ENCODE data around the gene MACROD2. TPM values are rescaled to one million over a fixed set of nuclear protein-coding genes. Genes with fewer than 3 reads are reported as not detected.

MACROD2 gene
- total RNA-seq, 6 experiments from 2014 or later: 0.05 to 0.57 (median 0.11) TPM; not detected in 1

- Mint-ChIP-seq H3K4me1 (ENCODE audit: low read depth) (no peaks in the 10 kb centered on the region), H3K4me3 (no peak overlapping the region)
Measured at GRCh38 chr20:15564981-15565380, 1569.7 kb downstream of the MACROD2 start.

GRCh38 chr20:15565786-15566185, 1570.5 kb downstream of the MACROD2 start:
- no peak for TF ChIP-seq CTCF (IDR thresholded peaks at IDR 0.05)
- Mint-ChIP-seq H3K27me3 (ENCODE audit: insufficient read depth) (no peaks in the 10 kb centered on the region), H3K36me3 (ENCODE audit: low read depth) (no peaks in the 10 kb centered on the region), H3K4me3 (no peak overlapping the region), H3K27ac (no peak overlapping the region), H3K9me3 (peaks cover 5% of the 10 kb centered on the region; the same call in 1 of the 2 replicates), H3K4me1 (ENCODE audit: low read depth) (no peaks in the 10 kb centered on the region)
- DNase-seq: no peak

More at GRCh38 chr20:15564981-15565380, 1569.7 kb downstream of the MACROD2 start:
- no peak for TF ChIP-seq CTCF (IDR thresholded peaks at IDR 0.05)
- DNase-seq: no peak
- Mint-ChIP-seq H3K36me3 (ENCODE audit: low read depth) (no peaks in the 10 kb centered on the region), H3K27me3 (ENCODE audit: insufficient read depth) (no peaks in the 10 kb centered on the region), H3K27ac (no peak overlapping the region), H3K9me3 (peaks cover 5% of the 10 kb centered on the region; the same call in 1 of the 2 replicates)

- no peaks in the 10 kb centered on the region for H3K36me3 Mint-ChIP-seq (ENCODE audit: low read depth)
- no peaks in the 10 kb centered on the region for H3K27me3 Mint-ChIP-seq (ENCODE audit: insufficient read depth)
- no peak for DNase-seq
- H3K27ac Mint-ChIP-seq: no peak overlapping the region
- H3K4me3 Mint-ChIP-seq: no peak overlapping the region
- TF ChIP-seq CTCF (IDR thresholded peaks at IDR 0.05): no peak
- H3K4me1 Mint-ChIP-seq (ENCODE audit: low read depth): no peaks in the 10 kb centered on the region
- H3K9me3 Mint-ChIP-seq: peaks cover 5% of the 10 kb centered on the region; the same call in 1 of the 2 replicates
Measured at GRCh38 chr20:15567219-15567618, 1571.9 kb downstream of the MACROD2 start.

GRCh38 chr20:15570156-15570555, 1574.8 kb downstream of the MACROD2 start:
- no peak for DNase-seq
- TF ChIP-seq CTCF (IDR thresholded peaks at IDR 0.05): no peak
- Mint-ChIP-seq H3K27ac (no peak overlapping the region), H3K36me3 (ENCODE audit: low read depth) (no peaks in the 10 kb centered on the region), H3K9me3 (peaks cover 5% of the 10 kb centered on the region; the same call in 1 of the 2 replicates), H3K27me3 (ENCODE audit: insufficient read depth) (no peaks in the 10 kb centered on the region), H3K4me1 (ENCODE audit: low read depth) (no peaks in the 10 kb centered on the region), H3K4me3 (no peak overlapping the region)

GRCh38 chr20:15571056-15571455, 1575.7 kb downstream of the MACROD2 start:
- Mint-ChIP-seq H3K27me3 (ENCODE audit: insufficient read depth) (no peaks in the 10 kb centered on the region), H3K4me1 (ENCODE audit: low read depth) (no peaks in the 10 kb centered on the region), H3K4me3 (no peak overlapping the region), H3K9me3 (peaks cover 5% of the 10 kb centered on the region; the same call in 1 of the 2 replicates), H3K27ac (no peak overlapping the region), H3K36me3 (ENCODE audit: low read depth) (no peaks in the 10 kb centered on the region)
- no peak for DNase-seq
- TF ChIP-seq CTCF (IDR thresholded peaks at IDR 0.05): no peak

GRCh38 chr20:15575255-15575654, 1579.9 kb downstream of the MACROD2 start:
- TF ChIP-seq CTCF (IDR thresholded peaks at IDR 0.05): no peak
- H3K27me3 Mint-ChIP-seq (ENCODE audit: insufficient read depth): no peaks in the 10 kb centered on the region
- H3K36me3 Mint-ChIP-seq (ENCODE audit: low read depth): no peaks in the 10 kb centered on the region
- no peaks in the 10 kb centered on the region for H3K4me1 Mint-ChIP-seq (ENCODE audit: low read depth)
- H3K4me3 Mint-ChIP-seq: no peak overlapping the region
- no peaks in the 10 kb centered on the region; the same call in 1 of the 2 replicates for H3K9me3 Mint-ChIP-seq
- DNase-seq: no peak
- H3K27ac Mint-ChIP-seq: no peak overlapping the region
